ENCODE measurements around the gene SERPINA9. TPM values are rescaled to one million over a fixed set of nuclear protein-coding genes. Genes with fewer than 3 reads are reported as not detected.

Gene SERPINA9
- total and polyA plus RNA-seq, 2 donors from 2014 or later: not detected

DNA sequence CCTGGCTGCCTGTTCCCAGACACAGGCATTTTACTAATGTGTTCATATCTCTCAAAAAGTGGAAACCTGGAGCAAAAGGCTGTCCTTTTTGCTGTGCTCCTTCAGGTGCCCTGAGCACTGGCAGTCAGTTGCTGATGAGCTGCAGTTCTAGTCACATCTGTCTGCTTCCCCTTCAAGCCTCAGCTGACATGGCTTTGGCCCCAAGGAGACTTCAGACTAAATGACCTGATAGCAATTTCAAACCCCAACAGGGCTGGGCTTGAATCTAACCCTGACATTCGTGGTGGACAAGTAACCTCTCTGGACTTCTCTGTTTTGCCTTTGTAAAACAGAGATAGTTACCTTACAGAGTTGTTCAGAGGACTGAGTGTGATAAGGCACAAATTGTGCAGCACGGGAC, 5.7 kb downstream of the SERPINA9 start:
- peaks cover 0 to 1% (median 0%) of the 10 kb centered on the region in 3 donors for H3K9me3 ChIP-seq (ENCODE audit: control insufficient read depth in 2 of 3, insufficient read depth in 1 of 3, low read length in 3 of 3)
- H3K27ac ChIP-seq (ENCODE audit: low read depth in 2 of 2, low read length in 2 of 2): no peak overlapping the region
- FAIRE-seq (no peak), DNase-seq (no peak)
- TF ChIP-seq, protein P1, sequence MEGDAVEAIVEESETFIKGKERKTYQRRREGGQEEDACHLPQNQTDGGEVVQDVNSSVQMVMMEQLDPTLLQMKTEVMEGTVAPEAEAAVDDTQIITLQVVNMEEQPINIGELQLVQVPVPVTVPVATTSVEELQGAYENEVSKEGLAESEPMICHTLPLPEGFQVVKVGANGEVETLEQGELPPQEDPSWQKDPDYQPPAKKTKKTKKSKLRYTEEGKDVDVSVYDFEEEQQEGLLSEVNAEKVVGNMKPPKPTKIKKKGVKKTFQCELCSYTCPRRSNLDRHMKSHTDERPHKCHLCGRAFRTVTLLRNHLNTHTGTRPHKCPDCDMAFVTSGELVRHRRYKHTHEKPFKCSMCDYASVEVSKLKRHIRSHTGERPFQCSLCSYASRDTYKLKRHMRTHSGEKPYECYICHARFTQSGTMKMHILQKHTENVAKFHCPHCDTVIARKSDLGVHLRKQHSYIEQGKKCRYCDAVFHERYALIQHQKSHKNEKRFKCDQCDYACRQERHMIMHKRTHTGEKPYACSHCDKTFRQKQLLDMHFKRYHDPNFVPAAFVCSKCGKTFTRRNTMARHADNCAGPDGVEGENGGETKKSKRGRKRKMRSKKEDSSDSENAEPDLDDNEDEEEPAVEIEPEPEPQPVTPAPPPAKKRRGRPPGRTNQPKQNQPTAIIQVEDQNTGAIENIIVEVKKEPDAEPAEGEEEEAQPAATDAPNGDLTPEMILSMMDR (IDR thresholded peaks at IDR 0.05; ENCODE audit: borderline replicate concordance, extremely low read depth, insufficient read depth): no peak
- H3K4me3 ChIP-seq (ENCODE audit: low read length in 3 of 3): no peak overlapping the region
- no peaks in the 10 kb centered on the region for H3K27me3 ChIP-seq (ENCODE audit: control insufficient read depth, insufficient read depth, low read length)
- intact Hi-C loops (cut with DNase I): no loop called here
- no peaks in the 10 kb centered on the region for H3K36me3 ChIP-seq (ENCODE audit: control insufficient read depth in 2 of 3, insufficient read depth in 3 of 3, low read length in 3 of 3)
- H3K4me1 ChIP-seq (ENCODE audit: control insufficient read depth in 2 of 3, insufficient read depth in 2 of 3, low read depth in 1 of 3, low read length in 3 of 3): no peaks in the 10 kb centered on the region
- H3K9ac ChIP-seq (ENCODE audit: low read length in 3 of 3): no peak overlapping the region

DNA sequence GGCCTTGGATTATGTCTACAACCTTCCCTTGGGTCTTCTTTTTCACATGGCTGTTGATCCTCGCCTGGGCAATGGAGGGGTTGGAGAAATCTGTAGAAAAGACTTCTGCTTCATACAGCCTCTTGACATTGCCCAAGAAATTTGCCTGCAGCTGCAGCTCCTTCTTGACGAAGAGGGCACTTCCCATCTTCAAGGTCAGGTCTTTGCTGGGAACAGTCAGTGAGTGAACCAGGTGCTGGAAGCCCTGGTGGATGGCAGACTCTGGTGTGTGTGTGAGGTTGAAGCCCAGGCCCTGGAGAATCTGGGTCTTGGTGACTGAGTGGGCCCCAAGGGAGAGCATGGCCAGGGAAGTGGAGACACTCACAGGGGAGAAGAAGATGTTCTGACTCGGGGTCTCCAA, 6.7 kb downstream of the SERPINA9 start:
- FAIRE-seq (no peak), DNase-seq (no peak)
- Histone ChIP-seq H3K27ac (ENCODE audit: low read depth in 2 of 2, low read length in 2 of 2) (no peak overlapping the region), H3K4me3 (ENCODE audit: low read length in 3 of 3) (no peak overlapping the region), H3K27me3 (ENCODE audit: control insufficient read depth, insufficient read depth, low read length) (no peaks in the 10 kb centered on the region), H3K9ac (ENCODE audit: low read length in 3 of 3) (no peak overlapping the region), H3K9me3 (ENCODE audit: control insufficient read depth in 2 of 3, insufficient read depth in 1 of 3, low read length in 3 of 3) (peaks cover 0 to 12% (median 0%) of the 10 kb centered on the region in 3 donors), H3K36me3 (ENCODE audit: control insufficient read depth in 2 of 3, insufficient read depth in 3 of 3, low read length in 3 of 3) (no peaks in the 10 kb centered on the region), H3K4me1 (ENCODE audit: control insufficient read depth in 2 of 3, insufficient read depth in 2 of 3, low read depth in 1 of 3, low read length in 3 of 3) (no peaks in the 10 kb centered on the region)
- TF ChIP-seq, protein P1 (IDR thresholded peaks at IDR 0.05; ENCODE audit: borderline replicate concordance, extremely low read depth, insufficient read depth): no peak
- intact Hi-C loops (cut with DNase I): no loop called here

- Histone ChIP-seq H3K9me3 (ENCODE audit: control insufficient read depth in 2 of 3, insufficient read depth in 1 of 3, low read length in 3 of 3) (peaks cover 0 to 13% (median 0%) of the 10 kb centered on the region in 3 donors), H3K9ac (ENCODE audit: low read length in 3 of 3) (no peak overlapping the region), H3K36me3 (ENCODE audit: control insufficient read depth in 2 of 3, insufficient read depth in 3 of 3, low read length in 3 of 3) (no peaks in the 10 kb centered on the region), H3K27ac (ENCODE audit: low read depth in 2 of 2, low read length in 2 of 2) (no peak overlapping the region), H3K4me3 (ENCODE audit: low read length in 3 of 3) (no peak overlapping the region), H3K4me1 (ENCODE audit: control insufficient read depth in 2 of 3, insufficient read depth in 2 of 3, low read depth in 1 of 3, low read length in 3 of 3) (no peaks in the 10 kb centered on the region), H3K27me3 (ENCODE audit: control insufficient read depth, insufficient read depth, low read length) (no peaks in the 10 kb centered on the region)
- DNase-seq (no peak), FAIRE-seq (no peak)
- intact Hi-C loops (cut with DNase I): no loop called here
- TF ChIP-seq, protein P1 (IDR thresholded peaks at IDR 0.05; ENCODE audit: borderline replicate concordance, extremely low read depth, insufficient read depth): no peak
Observed at GRCh38 chr14:94467728-94468520, 8.1 kb downstream of the SERPINA9 start.
